Kidney epithelial cell (primary cell): ENCODE data around the gene PODN. TPM values are rescaled to one million over a fixed set of nuclear protein-coding genes. Genes with fewer than 3 reads are reported as not detected.

Experiments
- DNase-seq: peaks from one replicate; pipeline ENCODE4 v3.0.0-alpha.2; 2010; ENCODE audit warnings: low read depth
- H3K27me3 ChIP-seq: 2 replicates; pipeline ENCODE4 v1.6.0; 2011; ENCODE audit warnings: low read length; ENCODE audit not compliant: control insufficient read depth, insufficient read depth
- H3K36me3 ChIP-seq: 2 replicates; pipeline ENCODE4 v1.5.1; 2011; ENCODE audit warnings: low read length; ENCODE audit not compliant: control insufficient read depth, insufficient read depth
- H3K4me3 ChIP-seq: 2 replicates; pipeline ENCODE4 v1.5.1; 2011; ENCODE audit warnings: low read depth, mild to moderate bottlenecking, control low read depth, low read length
- CTCF ChIP-seq: IDR thresholded peaks from 2 replicates; pipeline ENCODE4 v1.5.1; 2011; ENCODE audit warnings: mild to moderate bottlenecking, moderate library complexity, low read length, control low read depth, inconsistent platforms; ENCODE audit not compliant: insufficient read depth, poor library complexity, severe bottlenecking
- total RNA-seq: library from RNA; depleted of rRNA; stranded (reverse); fragments of >200 nt; gene quantifications from 2 replicates; pipeline ENCODE4 v1.2.3, GENCODE V29; 2015

Gene PODN
- total RNA-seq, 1 donor from 2014 or later = not detected

- Histone ChIP-seq H3K4me3 (no peak overlapping the region), H3K27me3 (no peaks in the 10 kb centered on the region), H3K36me3 (no peaks in the 10 kb centered on the region)
- DNase-seq = no peak
- TF ChIP-seq CTCF = no peak
Measured at GRCh38 chr1:53081384-53082066, 19.5 kb downstream of the PODN start.

- Histone ChIP-seq H3K36me3 (no peaks in the 10 kb centered on the region), H3K4me3 (no peak overlapping the region), H3K27me3 (no peaks in the 10 kb centered on the region)
- no peak for DNase-seq
- TF ChIP-seq CTCF = no peak
Measured at GRCh38 chr1:53082826-53083455, 20.9 kb downstream of the PODN start.

GRCh38 chr1:53083636-53084588 is 21.9 kb downstream of the PODN start:
- H3K36me3 ChIP-seq = no peaks in the 10 kb centered on the region
- H3K27me3 ChIP-seq = no peaks in the 10 kb centered on the region
- H3K4me3 ChIP-seq = no peak overlapping the region
- no peak for DNase-seq
- TF ChIP-seq CTCF = no peak

GRCh38 chr1:53084589-53084971 is 22.6 kb downstream of the PODN start:
- no peaks in the 10 kb centered on the region for H3K36me3 ChIP-seq
- no peak overlapping the region for H3K4me3 ChIP-seq
- no peak for DNase-seq
- H3K27me3 ChIP-seq = no peaks in the 10 kb centered on the region
- no peak for TF ChIP-seq CTCF

GRCh38 chr1:53085405-53085804 is 23.4 kb downstream of the PODN start:
- H3K4me3 ChIP-seq = no peak overlapping the region
- no peaks in the 10 kb centered on the region for H3K36me3 ChIP-seq
- no peak for TF ChIP-seq CTCF
- no peaks in the 10 kb centered on the region for H3K27me3 ChIP-seq
- DNase-seq = no peak
